HG02884 (cell line): ENCODE data around the gene SMIM24.
"Not testable (repeated sequence)": the region's sequence is repeated elsewhere in the genome, so short reads cannot be mapped to it uniquely, and the experiment has no call there.

Experiments
- ATAC-seq: cut with Tn5 transposase; IDR thresholded peaks from one replicate; pipeline ENCODE4 v1.9.1; 2021; ENCODE audit warnings: mild to moderate bottlenecking, moderate library complexity; ENCODE audit not compliant: unreplicated experiment

Gene SMIM24

DNA sequence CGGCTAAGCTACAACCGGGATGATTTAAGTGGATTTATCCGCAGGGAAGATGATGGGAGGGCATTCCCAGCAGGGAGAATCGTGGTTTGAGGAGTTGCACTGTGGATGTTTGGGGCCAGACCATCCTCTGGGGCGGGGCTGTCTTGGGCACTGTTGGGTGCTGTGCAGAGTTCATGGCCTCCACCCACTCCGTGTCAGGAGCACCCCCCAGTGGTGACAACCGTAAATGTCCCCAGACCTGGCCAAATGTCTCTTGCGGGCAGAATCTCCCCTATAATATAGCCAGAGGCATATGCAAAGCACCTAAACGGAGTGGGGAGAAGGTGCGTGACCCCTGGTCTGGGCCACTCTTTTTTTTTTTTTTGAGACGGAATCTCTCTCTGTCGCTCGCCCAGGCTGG lies 40.2 kb downstream of the SMIM24 start:
- ATAC-seq, result no peak

DNA sequence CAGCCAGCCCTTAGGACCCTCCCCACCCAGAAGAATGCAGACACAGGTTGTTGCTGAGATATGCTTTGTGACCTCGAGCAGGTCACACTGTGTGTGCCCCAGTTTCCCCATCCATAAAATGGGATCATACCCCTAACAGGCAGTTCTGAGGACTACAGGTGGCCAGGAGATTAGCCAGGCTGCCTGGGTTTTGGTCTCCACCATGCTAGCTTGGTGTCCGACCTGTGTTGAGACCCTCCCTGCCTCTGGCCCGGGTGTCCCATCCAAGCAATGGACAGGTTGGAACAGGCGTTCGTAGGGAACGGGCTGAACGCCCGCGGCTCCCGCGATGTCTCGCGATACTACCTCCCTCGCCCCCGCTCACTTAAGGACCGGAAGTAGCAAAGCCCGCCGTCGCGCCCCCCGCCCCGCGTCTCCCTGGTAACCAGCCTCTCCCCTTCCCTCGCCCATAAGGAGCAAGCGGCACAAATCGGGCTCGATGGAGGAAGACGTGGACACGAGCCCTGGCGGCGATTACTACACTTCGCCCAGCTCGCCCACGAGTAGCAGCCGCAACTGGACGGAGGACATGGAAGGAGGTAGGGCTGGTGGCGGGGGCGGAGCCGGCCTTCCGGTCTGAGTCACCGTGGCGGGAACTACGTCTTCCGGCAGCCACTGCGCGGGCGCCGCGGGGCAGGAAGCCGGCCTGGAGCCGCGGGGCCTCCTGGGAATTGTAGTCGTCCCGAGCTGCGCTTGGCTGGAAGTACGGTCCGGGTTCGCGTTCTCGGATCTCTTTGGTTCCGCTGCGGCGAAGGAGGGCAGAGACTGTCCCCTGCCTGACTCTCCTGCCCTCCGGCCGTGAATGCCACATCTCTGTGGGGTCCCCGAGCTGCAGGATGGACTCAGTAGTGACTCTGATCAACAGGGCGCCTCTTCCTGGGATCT lies 45.4 kb downstream of the SMIM24 start:
- peak; percentile 78 for ATAC-seq

DNA sequence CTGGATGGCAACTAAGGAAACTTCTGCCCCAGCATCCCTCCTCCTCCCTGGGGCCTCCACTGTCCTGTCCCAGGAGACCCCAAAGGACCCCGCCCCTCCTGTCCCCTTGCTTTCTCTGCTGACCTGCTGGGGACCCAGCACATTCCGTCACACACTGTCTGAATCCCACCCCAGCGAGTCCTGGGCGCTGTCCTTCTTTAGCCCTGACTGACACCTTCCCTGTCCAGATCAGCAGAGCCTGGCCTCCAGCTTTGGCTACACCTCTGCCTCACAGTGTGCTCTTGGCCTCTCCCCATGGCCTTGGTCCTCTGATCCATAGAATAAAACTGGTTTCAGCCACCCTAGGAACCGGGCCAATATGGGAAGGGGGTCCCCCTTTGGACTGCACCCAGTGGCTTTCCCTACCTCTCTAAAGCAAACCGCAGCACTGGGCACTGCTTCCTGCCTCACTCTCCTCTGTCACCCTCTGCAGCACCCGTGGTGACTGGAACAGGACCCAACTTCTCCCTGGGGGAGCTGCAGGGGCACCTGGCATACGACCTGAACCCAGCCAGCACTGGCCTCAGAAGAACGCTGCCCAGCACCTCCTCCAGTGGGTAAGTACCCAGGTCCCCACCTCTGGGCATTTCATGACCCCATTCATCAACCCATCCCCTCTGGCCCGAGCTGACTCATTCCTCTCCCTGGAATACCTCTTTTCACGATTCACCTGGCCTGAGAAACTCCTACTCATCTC lies 46.4 kb downstream of the SMIM24 start:
- ATAC-seq, result no peak

DNA sequence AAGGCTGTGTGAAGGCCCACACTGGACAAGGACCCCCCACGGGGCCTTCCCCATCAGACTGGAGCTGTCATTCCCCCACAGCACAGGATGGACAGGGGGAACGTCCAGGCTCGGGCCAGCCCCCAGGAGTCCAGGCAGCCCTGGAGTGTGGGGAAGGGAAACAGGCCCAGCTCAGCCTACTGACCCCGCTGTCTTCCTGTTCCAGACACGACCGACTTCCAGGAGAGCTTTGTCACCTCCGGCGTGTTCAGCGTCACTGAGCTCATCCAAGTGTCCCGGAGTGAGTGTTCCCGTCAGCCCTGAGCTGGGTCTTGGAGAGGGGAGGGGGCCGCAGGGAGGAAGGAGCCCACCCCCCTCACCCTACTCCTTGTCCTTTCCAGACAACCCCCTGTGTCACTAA lies 47.0 kb downstream of the SMIM24 start:
- no peak for ATAC-seq

DNA sequence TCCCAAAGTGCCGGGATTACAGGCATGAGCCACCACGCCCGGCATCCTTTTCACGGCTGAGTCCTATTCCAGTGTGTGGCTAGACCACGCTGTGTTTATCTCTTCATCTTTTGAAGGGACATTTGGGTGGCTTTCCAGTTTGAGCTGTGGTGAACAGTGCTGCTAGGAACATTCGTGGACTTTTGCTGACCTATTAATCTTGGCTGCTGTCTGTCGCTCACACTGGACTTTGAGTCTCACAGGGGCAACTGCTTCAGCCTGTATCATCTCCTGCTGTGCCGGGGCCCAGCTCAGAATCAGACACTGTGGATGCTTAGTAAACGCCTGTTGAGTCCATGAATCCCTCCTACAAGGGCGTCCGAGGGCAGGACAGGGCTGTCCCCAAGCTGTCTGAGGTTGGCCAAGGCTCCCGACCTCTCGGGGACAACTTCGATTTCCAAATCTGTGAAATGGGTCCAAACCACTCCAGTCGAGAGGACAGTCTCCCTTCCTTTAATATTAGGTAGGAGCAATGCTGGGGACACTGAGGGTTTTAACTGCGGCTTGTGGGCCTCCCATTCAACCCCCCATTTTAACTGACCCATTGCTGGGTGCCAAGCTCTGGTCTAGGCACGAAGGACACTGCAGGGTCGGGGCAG lies 48.4 kb downstream of the SMIM24 start:
- no peak for ATAC-seq

DNA sequence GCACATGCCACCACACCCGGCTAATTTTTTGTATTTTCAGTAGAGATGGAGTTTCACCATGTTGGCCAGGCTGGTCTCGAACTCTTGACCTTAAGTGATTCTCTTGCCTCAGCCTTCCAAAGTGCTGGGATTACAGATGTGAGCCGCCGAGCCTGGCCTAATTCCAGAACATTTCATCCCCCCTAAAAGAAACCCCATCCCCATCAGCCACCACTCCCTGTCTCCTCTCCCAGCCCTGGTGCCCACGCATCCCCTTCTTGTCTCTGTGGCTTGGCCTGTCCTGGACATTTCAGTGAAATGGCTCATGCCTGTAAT lies 50.0 kb downstream of the SMIM24 start:
- not testable (repeated sequence) for ATAC-seq

DNA sequence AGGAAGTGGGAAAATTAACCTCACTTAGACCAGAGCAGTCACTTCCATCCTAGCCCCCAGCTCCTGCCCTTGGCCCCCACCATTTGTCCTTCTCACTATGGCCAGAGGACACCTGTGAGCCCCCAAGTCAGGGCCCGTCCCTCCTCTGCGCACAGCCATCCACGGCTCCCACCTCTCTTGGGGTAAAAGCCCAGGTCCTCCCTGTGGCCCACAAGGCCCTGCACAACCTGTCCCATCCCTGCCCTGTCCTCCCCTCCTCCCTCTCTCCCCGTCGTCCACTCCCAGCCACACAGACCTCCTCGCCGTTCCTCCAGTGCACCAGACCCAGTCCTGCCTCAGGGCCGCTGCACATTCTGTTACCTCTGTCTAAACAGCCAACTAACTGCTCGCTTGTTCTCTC lies 53.9 kb downstream of the SMIM24 start:
- no peak for ATAC-seq
